ENCODE measurements around the gene XXYLT1.

XXYLT1 gene

DNA sequence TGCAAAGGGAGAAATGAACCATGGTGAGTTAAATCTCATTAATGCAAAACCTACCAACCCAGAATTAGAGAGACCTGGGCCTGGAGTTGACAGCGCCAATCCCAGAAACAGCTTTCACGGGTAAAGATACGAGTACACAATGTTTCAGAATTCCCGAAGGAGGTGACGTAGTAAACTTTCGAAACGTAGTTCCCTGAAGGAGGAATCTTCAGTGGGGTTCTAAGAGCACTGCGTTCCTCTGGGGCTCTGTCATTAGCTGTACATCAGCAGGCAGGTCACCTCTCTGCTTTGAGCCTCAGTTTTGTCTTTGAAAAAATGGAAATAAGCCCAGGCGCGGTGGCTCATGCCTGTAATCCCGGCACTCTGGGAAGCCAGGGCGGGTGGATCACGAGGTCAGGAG is 152.3 kb downstream of the XXYLT1 start:
- H3K36me3 ChIP-seq = no peaks in the 10 kb centered on the region
- DNase-seq = no peak
- no peaks in the 10 kb centered on the region for H3K27me3 ChIP-seq (ENCODE audit: insufficient read depth, low read depth, severe bottlenecking)
- H3K9me3 ChIP-seq (ENCODE audit: severe bottlenecking) = no peaks in the 10 kb centered on the region
- H3K27ac ChIP-seq = no peak overlapping the region
- no peak overlapping the region for H3K4me3 ChIP-seq (ENCODE audit: low read depth, low read length)
- TF ChIP-seq, protein P1, sequence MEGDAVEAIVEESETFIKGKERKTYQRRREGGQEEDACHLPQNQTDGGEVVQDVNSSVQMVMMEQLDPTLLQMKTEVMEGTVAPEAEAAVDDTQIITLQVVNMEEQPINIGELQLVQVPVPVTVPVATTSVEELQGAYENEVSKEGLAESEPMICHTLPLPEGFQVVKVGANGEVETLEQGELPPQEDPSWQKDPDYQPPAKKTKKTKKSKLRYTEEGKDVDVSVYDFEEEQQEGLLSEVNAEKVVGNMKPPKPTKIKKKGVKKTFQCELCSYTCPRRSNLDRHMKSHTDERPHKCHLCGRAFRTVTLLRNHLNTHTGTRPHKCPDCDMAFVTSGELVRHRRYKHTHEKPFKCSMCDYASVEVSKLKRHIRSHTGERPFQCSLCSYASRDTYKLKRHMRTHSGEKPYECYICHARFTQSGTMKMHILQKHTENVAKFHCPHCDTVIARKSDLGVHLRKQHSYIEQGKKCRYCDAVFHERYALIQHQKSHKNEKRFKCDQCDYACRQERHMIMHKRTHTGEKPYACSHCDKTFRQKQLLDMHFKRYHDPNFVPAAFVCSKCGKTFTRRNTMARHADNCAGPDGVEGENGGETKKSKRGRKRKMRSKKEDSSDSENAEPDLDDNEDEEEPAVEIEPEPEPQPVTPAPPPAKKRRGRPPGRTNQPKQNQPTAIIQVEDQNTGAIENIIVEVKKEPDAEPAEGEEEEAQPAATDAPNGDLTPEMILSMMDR (IDR thresholded peaks at IDR 0.05; ENCODE audit: low read depth, low read length) = no peak

DNA sequence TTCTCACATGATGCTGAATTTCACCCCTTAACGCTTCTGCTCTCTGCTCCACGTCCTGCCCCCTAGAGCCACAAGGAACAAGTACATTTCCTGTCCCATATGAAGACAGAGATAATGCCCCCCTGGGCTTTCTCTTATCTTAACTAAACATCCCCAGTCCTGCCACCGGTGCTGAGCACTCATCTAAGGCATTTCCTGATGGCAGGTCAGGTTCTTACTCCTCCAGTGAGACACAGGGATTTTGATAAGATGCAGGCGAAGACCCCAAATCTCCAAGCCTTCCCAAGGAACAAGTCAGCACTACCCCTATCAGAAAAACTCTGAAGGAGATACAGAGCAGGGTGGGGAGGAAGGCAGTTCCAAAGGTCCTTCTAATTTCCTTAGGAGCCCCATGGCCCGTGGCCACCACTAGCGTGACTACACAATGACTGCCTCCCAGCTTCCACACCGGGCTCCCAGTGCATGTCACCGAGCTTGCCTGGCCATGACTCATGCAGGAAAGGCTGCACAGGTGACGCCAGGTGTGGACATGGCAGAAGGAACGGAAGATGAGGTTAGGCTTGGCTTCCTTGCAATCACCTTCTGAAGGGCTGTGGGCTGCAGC is 152.9 kb downstream of the XXYLT1 start:
- DNase-seq = no peak
- TF ChIP-seq, protein P1 (IDR thresholded peaks at IDR 0.05; ENCODE audit: low read depth, low read length) = peak; percentile 15; the same call in 1 of the 2 replicates
- Histone ChIP-seq H3K27ac (no peak overlapping the region), H3K9me3 (ENCODE audit: severe bottlenecking) (no peaks in the 10 kb centered on the region), H3K36me3 (no peaks in the 10 kb centered on the region), H3K4me3 (ENCODE audit: low read depth, low read length) (no peak overlapping the region), H3K27me3 (ENCODE audit: insufficient read depth, low read depth, severe bottlenecking) (no peaks in the 10 kb centered on the region)

DNA sequence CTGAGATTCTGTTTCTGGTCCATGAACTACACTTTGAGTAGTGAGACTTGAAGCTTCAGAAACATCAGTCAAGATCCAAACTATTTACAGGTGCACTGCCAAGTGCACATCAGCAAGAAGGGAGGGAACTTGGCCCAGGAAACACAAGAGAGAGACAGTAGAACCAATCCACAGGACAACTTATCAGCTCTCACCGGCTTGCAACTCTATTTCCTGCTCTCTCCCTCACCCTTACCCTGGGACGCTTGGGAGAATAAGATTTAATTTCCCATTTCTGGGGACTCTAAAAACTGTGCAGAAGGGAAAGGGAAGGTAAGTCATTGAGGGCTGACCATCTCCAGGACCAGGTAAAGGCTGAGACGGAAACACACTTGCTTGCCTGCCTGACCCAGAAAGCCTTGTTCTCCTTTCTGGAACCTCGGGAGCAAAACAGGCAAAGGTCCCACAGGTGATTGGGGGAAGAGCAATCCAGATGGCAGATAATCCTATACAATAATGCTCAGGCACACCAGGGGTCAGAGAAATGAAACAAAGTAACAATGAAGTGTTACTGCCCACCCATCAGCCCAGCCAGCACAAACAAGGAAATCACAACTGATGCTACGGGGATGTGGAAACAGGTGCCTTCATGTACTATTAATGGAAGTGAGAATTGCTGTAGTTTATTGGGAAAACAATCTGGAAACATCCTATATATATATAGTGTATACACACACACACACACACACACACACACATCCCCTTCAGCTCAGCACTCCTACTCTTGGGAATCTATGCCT is 154.4 kb downstream of the XXYLT1 start:
- H3K27me3 ChIP-seq (ENCODE audit: insufficient read depth, low read depth, severe bottlenecking) = no peaks in the 10 kb centered on the region
- no peaks in the 10 kb centered on the region for H3K36me3 ChIP-seq
- no peaks in the 10 kb centered on the region for H3K9me3 ChIP-seq (ENCODE audit: severe bottlenecking)
- no peak for DNase-seq
- TF ChIP-seq, protein P1 (IDR thresholded peaks at IDR 0.05; ENCODE audit: low read depth, low read length) = no peak
- no peak overlapping the region for H3K4me3 ChIP-seq (ENCODE audit: low read depth, low read length)
- no peak overlapping the region for H3K27ac ChIP-seq

- no peaks in the 10 kb centered on the region for H3K27me3 ChIP-seq (ENCODE audit: insufficient read depth, low read depth, severe bottlenecking)
- H3K9me3 ChIP-seq (ENCODE audit: severe bottlenecking) = no peaks in the 10 kb centered on the region
- DNase-seq = no peak
- TF ChIP-seq, protein P1 (IDR thresholded peaks at IDR 0.05; ENCODE audit: low read depth, low read length) = no peak
- no peaks in the 10 kb centered on the region for H3K36me3 ChIP-seq
- no peak overlapping the region for H3K4me3 ChIP-seq (ENCODE audit: low read depth, low read length)
- no peak overlapping the region for H3K27ac ChIP-seq
Measured at GRCh38 chr3:195115600-195116406, 155.2 kb downstream of the XXYLT1 start.

GRCh38 chr3:195114786-195115599 is 156.0 kb downstream of the XXYLT1 start:
- no peak for DNase-seq
- H3K36me3 ChIP-seq = no peaks in the 10 kb centered on the region
- TF ChIP-seq, protein P1 (IDR thresholded peaks at IDR 0.05; ENCODE audit: low read depth, low read length) = no peak
- H3K4me3 ChIP-seq (ENCODE audit: low read depth, low read length) = no peak overlapping the region
- no peaks in the 10 kb centered on the region for H3K27me3 ChIP-seq (ENCODE audit: insufficient read depth, low read depth, severe bottlenecking)
- no peaks in the 10 kb centered on the region for H3K9me3 ChIP-seq (ENCODE audit: severe bottlenecking)
- no peak overlapping the region for H3K27ac ChIP-seq
